ENCODE results near the gene GPR22.

DNA sequence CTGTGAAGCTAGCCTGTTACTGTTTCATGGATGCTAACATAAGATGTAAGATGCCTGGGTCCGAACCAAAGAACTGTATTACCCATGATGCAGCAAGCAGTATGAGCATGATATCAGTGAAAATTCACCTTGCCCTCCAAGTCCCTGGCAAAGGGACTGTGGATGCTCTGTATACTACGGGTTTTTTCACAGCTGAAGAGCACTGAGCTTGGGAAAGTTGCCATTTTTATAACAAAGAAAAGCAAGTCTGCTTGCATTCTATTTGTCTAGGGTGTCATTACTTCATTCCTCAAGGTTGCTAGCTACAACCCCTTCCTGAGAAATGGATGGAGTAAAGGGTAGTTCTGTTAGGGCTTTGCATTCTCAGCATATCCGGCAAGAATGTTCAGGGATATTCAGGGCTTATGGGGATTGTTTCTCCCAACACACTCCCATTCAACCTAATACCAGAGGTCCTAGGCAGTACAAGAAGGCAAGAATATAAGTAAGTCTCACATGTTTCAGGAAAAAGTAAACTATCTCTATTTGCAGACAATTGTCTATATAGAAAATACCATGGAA is 5.1 kb upstream of the GPR22 start:
- TF ChIP-seq RFX5 (IDR thresholded peaks at IDR 0.05; ENCODE audit: low read depth, low read length) (no peak), CEBPB (IDR thresholded peaks at IDR 0.05; ENCODE audit: low read depth, low read length) (no peak), FOS (IDR thresholded peaks at IDR 0.05; ENCODE audit: low read depth, low read length) (no peak), RAD21 (IDR thresholded peaks at IDR 0.05; ENCODE audit: low read length) (no peak), MXI1 (IDR thresholded peaks at IDR 0.05; ENCODE audit: borderline replicate concordance, low read depth, low read length) (no peak)
- TF ChIP-seq, protein P1, sequence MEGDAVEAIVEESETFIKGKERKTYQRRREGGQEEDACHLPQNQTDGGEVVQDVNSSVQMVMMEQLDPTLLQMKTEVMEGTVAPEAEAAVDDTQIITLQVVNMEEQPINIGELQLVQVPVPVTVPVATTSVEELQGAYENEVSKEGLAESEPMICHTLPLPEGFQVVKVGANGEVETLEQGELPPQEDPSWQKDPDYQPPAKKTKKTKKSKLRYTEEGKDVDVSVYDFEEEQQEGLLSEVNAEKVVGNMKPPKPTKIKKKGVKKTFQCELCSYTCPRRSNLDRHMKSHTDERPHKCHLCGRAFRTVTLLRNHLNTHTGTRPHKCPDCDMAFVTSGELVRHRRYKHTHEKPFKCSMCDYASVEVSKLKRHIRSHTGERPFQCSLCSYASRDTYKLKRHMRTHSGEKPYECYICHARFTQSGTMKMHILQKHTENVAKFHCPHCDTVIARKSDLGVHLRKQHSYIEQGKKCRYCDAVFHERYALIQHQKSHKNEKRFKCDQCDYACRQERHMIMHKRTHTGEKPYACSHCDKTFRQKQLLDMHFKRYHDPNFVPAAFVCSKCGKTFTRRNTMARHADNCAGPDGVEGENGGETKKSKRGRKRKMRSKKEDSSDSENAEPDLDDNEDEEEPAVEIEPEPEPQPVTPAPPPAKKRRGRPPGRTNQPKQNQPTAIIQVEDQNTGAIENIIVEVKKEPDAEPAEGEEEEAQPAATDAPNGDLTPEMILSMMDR (conservative IDR thresholded peaks at IDR 0.05; ENCODE audit: low read depth, low read length): no peak

All from IMR-90 (cell line).